Medulla oblongata (tissue), 1 donor: ENCODE measurements around the gene CSNK2A2.
A peak's percentile ranks its signal among the peaks of the same experiment; 100 is the strongest.

ENCODE experiments used
- DNase-seq: peaks from one replicate; pipeline ENCODE4 v3.0.0-alpha.2; 2015; ENCODE audit errors: extremely low spot score

CSNK2A2 gene

DNA sequence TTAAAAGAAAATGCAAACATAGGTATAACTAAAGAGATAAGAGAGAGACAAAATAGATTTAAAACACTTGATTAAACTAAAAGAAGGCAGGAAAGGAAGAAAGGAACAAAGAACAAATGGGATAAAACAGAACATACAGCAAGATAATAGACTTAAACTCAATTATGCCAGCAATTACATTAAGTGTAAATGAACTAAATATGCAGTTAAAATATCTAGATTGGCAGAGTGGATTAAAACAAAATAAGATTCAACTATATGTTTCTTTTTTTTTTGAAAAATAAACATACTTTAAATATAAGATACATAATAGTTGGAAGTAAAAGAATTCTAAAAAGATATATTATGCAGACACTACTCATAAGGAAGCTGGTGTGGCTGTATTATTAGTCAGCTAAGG lies 59.1 kb downstream of the CSNK2A2 start:
- DNase-seq: no peak

DNA sequence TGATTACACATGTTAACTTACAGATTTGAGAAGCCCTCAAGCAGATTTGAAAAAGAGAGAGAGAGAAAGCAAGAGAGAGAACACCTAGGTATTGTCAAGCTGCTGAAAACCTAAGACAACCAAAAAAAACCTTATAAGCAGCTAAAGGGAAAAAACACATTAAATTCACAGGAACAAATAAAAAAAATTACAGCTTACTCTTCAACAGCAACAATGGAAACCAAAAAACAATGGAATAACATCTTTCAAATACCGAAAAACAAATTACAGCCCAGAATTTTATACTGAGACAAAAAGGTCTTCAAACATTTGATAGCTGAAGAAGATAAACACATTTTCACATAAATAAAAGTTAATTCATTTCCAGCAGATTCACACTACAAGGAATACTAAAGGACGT lies 60.3 kb downstream of the CSNK2A2 start:
- no peak for DNase-seq

- peak; percentile 99 for DNase-seq
Measured at GRCh38 chr16:58129097-58129936, 68.6 kb downstream of the CSNK2A2 start, which contains the start of gene CFAP20. Gene CFAP20, minus strand, starts transcription at chr16:58129381. Its CDS starts 266 bp downstream, at chr16:58129115.

DNA sequence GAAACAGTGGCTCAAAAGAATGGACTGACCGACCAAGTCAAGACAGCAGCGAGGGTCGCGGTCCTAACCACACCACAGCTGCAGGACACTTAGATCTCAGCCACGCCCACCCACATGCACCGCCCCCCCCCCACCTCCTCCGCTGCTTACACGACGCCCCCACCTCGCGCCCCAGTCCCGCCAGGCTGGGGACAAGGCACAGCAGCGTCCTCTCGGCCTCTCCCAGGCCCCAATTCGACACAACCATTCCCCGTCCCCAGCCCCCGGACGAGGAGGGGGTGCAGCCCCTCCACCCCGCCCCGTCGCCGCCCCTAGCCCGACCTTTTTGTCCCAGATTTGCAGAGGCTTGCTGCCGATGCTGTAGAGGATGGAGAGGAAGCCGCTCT lies 69.2 kb downstream of the CSNK2A2 start:
- DNase-seq: no peak

DNA sequence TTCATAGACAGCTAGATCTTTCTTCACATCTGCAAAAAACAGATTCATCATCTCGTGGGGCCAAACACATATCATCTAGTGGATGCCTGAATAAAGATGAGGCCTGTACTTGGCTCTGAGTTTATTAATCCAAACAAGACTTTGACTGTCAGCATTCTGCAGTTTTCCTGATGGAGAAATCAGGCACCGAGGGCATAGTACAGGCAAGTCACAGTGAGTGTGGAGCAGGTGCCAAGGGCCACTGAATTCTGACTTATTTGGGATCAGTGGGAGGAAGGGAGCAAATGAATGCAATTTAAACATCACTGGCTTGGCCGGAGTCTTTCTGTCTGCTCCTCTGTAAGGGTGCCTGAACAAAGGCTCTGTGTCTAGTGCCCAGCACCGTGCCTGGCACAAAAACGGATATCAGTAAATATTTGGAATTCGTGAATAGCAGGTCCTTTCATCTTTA lies 69.7 kb downstream of the CSNK2A2 start:
- peak; percentile 64 for DNase-seq

DNA sequence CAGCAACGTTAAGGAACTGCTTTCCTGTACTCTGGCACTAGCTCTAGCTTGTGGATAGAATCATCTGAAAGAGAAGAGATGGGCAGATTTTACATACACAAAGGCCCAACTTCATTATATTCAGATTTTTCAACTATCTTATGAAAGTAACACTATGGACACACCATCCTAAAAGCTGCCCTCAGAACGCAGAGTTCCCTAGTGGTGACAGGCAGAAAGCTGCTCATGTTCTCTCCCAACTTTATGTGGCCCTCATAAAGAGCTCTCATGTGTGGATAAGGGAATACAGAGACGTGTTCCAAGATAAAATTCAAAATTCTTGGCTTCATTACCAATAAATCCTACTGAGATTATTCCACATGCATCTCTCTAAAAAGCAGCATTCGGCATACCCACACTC lies 70.3 kb downstream of the CSNK2A2 start:
- DNase-seq: no peak

DNA sequence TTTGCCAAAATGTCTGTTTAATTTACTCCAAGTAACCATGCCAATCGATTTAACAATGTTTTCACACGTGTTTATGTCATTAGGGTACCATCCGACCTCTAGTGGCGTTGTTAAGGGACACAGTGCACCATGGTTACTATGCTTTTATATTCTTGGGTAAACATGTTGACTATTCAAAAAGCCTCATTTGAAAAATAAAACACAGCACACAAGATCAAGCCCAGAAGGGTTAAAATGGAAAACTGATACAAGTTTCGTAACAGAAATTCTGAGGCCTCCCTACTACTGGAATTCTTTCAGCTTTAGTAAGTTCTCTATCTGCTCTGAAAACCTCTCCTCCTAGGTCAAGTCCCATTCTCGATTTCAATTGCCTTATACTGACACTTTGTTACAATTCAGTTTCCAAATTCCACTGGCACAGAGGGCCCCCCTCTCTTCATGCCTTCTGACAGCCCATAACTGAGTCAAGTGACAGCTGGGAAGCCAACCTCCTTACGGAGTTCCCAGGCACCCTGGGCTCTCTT lies 70.8 kb downstream of the CSNK2A2 start:
- peak; percentile 71 for DNase-seq

DNA sequence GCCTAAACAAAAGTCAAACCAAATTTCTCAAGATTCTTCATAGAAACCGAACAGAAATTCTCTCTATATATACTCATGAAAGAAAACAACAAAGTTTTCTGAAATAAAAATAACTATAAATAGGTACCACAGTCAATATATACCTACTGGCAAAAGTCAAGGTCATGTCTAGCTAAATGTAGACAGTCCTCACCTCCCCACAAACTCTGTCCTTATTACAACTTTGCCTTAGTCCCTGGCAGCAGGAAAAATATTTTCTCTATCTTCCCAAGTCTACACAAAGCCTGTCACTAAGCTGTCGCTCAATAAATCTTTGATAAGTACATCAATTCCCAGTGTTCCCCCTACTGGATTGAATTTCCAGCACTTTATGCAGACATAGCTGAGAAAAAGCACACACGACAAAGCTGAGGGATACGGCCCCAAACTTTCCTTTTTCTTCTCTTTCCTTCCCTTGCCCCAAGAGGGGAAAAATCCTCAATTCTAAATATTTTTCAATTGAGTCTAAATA lies 71.4 kb downstream of the CSNK2A2 start:
- no peak for DNase-seq

DNA sequence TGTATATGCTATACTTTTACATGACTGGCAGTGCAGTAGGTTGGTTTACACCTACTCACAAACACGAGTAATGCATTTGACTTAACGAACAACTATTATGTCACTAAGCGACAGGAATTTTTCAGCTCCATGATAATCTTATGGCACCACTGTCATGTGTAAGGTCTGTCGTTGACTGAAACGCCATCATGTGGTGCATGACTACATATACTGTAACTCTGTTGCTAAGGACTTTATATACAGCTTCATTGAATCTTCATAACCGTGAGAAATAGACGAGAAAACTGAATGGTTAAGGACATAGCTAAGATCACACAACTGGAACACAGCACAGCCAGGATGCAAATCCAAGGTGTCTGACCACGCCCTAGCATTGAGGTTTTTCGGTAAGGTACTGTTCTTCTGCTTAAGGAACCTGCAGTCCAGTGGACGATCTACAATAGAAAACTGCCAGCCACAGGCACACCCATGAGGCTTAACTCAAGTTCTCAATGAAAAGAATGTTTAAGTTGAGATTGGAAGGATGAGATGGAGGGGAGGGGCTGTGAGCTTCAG lies 72.0 kb downstream of the CSNK2A2 start:
- DNase-seq: no peak

DNA sequence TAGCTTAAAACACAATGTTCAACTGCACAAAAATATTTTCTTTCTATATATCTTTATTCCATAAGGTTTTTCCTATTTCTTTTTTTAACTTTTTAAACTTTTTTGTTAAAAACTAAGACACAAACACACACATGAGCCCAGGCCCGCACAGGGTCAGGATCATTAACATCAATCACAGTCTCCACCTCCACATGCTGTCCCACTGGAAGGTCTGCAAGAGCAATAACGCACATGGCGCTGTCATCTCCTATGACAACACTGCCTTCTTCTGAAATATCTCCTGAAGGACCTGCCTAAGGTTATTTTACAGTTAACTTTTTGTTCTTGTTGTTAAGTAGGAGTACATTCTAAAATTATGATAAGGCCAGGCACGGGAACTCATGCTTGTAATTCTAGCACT lies 72.9 kb downstream of the CSNK2A2 start:
- no peak for DNase-seq

GRCh38 chr16:58124601-58124915 lies 73.3 kb downstream of the CSNK2A2 start:
- no peak for DNase-seq

DNA sequence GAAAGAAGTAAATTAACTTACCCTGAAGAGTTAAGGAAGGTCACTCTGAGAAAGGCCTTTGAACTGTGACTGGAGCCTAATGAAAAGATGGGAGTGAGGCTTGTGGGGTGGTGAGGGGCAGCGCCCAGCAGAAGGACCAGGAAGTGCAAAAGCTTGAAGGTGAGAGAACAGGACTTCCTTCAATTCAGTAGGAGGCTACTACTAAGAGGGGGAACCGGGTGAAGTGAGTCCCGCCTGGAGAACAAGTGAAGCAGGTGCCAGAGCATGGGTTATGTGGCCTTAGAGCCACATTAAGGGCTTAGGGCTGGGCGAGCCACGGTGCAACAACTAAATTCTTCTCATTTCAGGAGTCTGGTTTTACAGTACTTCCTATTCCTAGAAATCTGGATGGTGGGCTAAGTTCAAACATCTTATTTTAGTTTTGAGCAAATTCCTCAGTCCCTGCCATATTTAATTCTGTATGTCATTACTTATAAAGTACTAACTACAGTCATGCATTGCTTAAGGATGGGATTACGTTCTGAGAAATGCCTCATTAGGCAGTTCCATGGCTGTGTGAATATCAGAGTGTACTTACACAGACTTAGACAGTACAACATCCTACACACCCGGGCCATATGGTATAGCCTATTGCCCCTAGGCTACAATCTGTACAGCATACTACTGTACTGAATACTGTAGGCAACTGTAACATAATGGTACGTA lies 73.9 kb downstream of the CSNK2A2 start:
- DNase-seq: no peak

GRCh38 chr16:58121132-58121531 lies 76.8 kb downstream of the CSNK2A2 start:
- DNase-seq: no peak

DNA sequence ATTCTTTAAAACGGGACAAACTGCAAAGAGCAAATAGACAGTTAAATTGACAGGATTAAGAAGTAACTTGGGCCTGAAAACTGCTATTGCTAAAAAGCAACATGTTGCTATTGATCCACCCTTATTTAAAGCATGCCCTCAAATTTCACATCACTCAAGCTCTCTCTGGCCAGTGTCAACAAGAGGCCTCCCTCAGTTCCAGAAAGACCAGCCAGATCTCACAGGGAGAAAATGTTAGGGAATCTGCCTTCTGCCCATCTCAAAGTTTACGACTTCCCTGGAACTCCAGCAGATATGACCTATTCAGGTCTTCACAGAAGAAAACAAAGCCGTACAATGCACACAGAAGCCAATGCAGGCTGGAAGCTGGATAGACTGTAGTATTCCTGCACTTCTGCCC lies 77.7 kb downstream of the CSNK2A2 start:
- DNase-seq: no peak

DNA sequence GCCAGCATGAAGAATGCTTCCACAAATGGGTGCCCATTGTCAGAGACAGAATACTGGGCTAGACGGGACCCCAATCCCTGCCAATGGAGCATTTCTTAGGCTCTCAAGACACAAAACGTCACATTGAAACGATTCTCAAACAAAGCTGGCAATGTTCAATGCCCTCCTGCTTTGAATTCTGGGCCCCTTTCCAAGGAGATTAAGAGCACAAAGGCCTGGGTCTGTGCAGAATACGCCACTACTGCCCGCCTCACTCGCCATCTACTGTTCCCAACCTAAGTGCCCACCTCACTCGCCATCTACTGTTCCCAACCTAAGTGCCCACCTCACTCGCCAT lies 78.4 kb downstream of the CSNK2A2 start:
- DNase-seq: peak; percentile 70

DNA sequence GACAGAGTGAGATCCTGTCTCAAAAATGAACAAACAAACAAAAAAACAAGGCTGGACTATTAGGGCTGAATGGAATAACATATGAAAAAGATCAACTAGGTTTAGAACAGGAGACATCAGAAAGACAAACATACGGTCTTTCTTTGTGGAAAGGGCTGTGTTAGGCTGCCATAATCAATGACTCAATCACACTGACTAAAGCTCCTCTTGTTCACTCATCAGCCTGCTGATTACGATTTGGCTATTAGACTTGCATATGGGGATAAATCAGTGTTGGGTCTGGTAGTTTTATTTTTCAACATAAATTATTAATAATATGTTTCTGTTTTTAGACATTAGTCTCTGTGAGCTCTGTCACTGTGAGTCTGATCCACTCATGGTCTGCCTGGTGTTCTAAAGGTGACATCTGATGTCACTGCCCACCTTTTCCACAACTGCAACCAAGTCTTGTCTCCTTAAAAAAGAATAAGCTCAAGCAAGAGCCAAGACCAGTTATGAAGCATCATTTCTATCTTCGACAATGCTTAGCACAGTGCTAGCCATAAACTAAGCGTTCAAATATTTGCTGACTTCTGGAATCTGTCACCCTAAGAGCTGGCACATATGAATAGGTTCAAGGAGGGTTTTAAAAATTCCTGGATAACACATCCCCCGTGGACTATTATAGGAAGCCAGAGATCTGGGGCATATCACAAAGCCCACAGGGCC lies 79.0 kb downstream of the CSNK2A2 start:
- DNase-seq: no peak

DNA sequence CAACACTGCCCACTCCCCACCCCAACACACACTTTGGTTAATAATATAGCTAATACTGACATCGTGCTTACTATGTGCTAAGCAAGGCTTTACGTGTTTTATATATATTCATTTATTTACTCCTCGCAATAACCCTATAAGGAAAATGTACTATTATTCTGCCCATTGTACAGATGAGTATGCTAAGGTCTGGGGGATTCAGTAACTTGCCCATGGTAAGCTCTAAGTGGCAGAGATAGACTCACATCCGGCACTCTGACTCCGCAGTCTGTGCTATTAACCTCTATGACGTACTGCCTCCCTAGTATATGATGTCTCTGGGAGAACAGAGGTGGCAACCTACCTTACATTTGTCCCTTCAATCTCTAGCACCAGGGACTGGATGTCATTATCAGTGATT lies 81.4 kb downstream of the CSNK2A2 start:
- DNase-seq: no peak

DNA sequence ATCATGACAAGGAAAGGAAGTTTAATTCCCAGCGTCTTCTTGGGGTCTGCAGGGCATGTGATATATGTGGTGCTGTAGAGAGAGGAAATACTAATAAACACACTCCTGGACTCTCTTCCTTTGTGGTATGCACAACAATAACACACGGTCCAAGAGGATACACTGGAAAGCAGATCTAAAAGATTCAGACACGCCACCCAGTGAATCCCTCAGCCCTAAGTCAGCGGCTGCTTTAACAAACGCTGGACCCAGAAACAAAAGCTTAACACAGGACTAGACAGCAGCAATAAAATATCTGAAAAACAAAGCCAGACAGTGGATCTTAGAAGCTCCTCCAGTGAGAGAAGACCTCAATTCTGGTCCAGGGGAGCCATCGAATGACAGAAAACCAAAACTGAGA lies 81.8 kb downstream of the CSNK2A2 start:
- DNase-seq: no peak

GRCh38 chr16:58114827-58115825 lies 82.8 kb downstream of the CSNK2A2 start:
- no peak for DNase-seq

DNA sequence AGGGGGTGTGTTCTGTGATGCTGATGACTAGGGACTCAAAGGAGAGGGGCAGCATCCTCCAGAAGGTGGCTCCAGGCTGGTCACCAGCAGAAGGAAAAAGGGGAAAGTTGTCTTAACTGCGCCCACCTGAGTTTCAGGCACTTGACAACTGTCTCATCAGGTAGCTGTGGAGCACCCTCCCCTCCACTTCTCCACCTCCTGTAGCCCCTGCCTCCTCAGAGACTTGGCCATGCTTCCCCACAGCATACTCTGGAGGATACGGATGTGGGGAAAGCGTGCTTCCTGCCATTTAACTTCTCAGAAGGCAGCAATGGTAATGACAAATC lies 86.6 kb downstream of the CSNK2A2 start:
- no peak for DNase-seq
